Breast epithelium (tissue), 3 donors: ENCODE data around the gene MYD88.

ENCODE experiments used
- CTCF ChIP-seq, 3 donors: fragments of 450-650 bp; IDR thresholded peaks; one replicate each; pipeline ENCODE4 v1.5.1; 2016 to 2017; ENCODE audit warnings: antibody characterized with exemption in 3 of 3, mild to moderate bottlenecking in 3 of 3, moderate library complexity in 3 of 3
- POLR2A ChIP-seq: fragments of 450-650 bp; IDR thresholded peaks from one replicate; pipeline ENCODE4 v1.6.1; 2016; ENCODE audit warnings: antibody characterized with exemption, mild to moderate bottlenecking, moderate library complexity

- TF ChIP-seq POLR2A: no peak
- peak; percentile 59 to 73 (median 65) for TF ChIP-seq CTCF (IDR thresholded peaks at IDR 0.05)
These were observed 20.6 kb upstream of the MYD88 start for GRCh38 chr3:38117748-38118420.
